ENCODE results near the gene TUBA4A. TPM values are rescaled to one million over a fixed set of nuclear protein-coding genes. Genes with fewer than 3 reads are reported as not detected.
A peak's percentile ranks its signal among the peaks of the same experiment; 100 is the strongest.
"Not testable (repeated sequence)": the region's sequence is repeated elsewhere in the genome, so short reads cannot be mapped to it uniquely, and the experiment has no call there.

TUBA4A gene
- total RNA-seq, 4 donors from 2014 or later = 351 to 797 (median 386) TPM

DNA sequence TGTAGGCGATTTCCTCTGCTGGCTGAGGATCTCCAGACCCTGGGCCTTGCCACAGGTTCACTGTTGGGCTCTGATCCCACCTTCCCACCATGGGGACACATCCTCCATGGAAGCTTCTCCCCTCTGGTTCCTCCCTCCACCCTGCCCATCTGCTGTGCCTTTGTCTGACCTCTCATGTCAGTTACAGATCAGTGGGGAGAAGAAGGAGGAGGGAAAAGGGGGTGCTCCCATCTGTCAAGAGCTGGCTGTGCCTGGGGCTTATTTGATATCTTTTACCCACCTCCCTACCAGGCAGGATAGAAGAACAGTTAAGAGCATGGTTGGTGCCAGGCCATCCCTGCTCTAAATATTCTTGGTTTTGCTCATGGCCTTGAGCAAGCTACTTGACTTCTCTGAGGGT is 13.2 kb upstream of the TUBA4A start:
- ATAC-seq = no peak
- H3K9me3 ChIP-seq = no peaks in the 10 kb centered on the region
- no peak overlapping the region for H3K4me3 ChIP-seq
- H3K27me3 ChIP-seq = no peaks in the 10 kb centered on the region
- in situ Hi-C loops (cut with MboI; ENCODE audit: low sequenced_read_pairs in 4 of 4) = no loop called here
- intact Hi-C loops (cut with DNase I; ENCODE audit: low total_unique reads) = no loop called here
- no peaks in the 10 kb centered on the region for H3K4me1 ChIP-seq
- no peak for DNase-seq
- H3K36me3 ChIP-seq = no peaks in the 10 kb centered on the region
- no peak overlapping the region for H3K27ac ChIP-seq
- TF ChIP-seq, protein P1, sequence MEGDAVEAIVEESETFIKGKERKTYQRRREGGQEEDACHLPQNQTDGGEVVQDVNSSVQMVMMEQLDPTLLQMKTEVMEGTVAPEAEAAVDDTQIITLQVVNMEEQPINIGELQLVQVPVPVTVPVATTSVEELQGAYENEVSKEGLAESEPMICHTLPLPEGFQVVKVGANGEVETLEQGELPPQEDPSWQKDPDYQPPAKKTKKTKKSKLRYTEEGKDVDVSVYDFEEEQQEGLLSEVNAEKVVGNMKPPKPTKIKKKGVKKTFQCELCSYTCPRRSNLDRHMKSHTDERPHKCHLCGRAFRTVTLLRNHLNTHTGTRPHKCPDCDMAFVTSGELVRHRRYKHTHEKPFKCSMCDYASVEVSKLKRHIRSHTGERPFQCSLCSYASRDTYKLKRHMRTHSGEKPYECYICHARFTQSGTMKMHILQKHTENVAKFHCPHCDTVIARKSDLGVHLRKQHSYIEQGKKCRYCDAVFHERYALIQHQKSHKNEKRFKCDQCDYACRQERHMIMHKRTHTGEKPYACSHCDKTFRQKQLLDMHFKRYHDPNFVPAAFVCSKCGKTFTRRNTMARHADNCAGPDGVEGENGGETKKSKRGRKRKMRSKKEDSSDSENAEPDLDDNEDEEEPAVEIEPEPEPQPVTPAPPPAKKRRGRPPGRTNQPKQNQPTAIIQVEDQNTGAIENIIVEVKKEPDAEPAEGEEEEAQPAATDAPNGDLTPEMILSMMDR (IDR thresholded peaks at IDR 0.05 in 4 of 5, conservative IDR thresholded peaks at IDR 0.05 in 1 of 5) = no peak

DNA sequence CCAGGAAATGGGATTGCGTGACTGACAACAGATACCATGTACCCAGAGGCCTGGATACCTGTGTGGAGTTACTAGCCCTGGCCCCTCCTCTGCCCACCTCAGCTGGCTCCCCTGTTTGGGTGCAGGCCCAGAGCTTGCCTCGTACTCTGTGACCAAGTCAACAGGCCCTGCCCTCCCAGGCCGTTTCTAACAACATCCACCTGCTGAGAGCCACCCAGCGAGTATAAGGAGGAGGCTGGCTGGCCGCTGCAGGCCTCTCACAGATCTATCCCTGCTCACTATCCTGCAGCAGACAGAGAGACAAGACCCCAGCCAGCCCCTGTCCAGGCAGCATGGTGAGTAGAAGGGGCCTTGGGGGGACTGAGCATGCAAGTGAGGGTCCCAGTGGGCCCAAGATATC is 12.5 kb upstream of the TUBA4A start:
- no peak for ATAC-seq
- no peak for DNase-seq
- Histone ChIP-seq H3K27ac (no peak overlapping the region), H3K9me3 (no peaks in the 10 kb centered on the region), H3K4me1 (no peaks in the 10 kb centered on the region), H3K27me3 (no peaks in the 10 kb centered on the region), H3K4me3 (no peak overlapping the region), H3K36me3 (no peaks in the 10 kb centered on the region)
- intact Hi-C loops (cut with DNase I; ENCODE audit: low total_unique reads) (no loop called here), in situ Hi-C loops (cut with MboI; ENCODE audit: low sequenced_read_pairs in 4 of 4) (no loop called here)
- TF ChIP-seq, protein P1 (IDR thresholded peaks at IDR 0.05 in 4 of 5, conservative IDR thresholded peaks at IDR 0.05 in 1 of 5) = no peak
- TF ChIP-seq POLR2A (IDR thresholded peaks at IDR 0.05) = no peak

DNA sequence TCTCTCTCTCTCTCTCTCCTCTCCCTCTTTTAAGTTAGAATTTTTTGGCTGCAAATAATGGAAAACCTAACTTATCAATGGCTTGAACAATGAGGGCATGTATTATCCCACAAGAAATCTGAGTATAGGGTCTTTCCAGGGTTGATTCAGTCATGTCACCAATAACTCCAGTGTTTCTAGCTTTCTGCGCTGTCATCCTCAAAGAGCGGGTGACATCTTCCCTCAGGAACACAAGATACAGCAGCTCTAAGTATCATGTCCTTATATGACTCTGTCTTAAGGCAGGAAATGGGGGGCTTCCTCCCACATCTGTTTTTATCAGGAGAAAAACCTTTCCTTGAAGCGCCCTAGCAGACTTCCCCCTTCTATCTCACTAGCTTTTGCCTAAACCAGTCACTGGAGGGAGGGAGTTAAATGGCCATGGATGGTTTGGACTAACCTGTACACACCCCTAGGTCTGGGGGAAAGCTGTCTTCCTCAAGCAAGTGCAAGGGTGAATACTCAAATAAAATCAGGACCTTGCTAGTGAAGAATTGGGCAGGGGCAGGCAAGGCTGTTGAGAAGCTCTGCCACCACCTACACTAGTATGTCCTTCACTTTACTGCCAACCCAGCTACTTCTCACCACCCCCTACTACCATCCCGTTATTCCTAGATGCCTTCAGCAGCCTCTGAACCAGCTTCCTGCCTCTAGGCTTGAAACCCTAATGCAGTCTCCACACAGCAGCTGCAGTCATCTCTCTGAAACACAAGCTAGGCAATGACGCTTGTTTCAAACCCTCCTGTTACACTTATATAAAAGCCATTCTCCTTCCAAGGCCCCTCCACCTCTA is 7.5 kb upstream of the TUBA4A start:
- no peak for DNase-seq
- Histone ChIP-seq H3K27ac (no peak overlapping the region), H3K36me3 (no peaks in the 10 kb centered on the region), H3K9me3 (no peaks in the 10 kb centered on the region), H3K4me1 (no peaks in the 10 kb centered on the region), H3K27me3 (no peaks in the 10 kb centered on the region), H3K4me3 (no peak overlapping the region)
- in situ Hi-C loops (cut with MboI; ENCODE audit: low sequenced_read_pairs in 4 of 4) (no loop called here), intact Hi-C loops (cut with DNase I; ENCODE audit: low total_unique reads) (no loop called here)
- TF ChIP-seq, protein P1 (IDR thresholded peaks at IDR 0.05 in 4 of 5, conservative IDR thresholded peaks at IDR 0.05 in 1 of 5) = no peak
- TF ChIP-seq POLR2A (IDR thresholded peaks at IDR 0.05) = no peak
- ATAC-seq = no peak

DNA sequence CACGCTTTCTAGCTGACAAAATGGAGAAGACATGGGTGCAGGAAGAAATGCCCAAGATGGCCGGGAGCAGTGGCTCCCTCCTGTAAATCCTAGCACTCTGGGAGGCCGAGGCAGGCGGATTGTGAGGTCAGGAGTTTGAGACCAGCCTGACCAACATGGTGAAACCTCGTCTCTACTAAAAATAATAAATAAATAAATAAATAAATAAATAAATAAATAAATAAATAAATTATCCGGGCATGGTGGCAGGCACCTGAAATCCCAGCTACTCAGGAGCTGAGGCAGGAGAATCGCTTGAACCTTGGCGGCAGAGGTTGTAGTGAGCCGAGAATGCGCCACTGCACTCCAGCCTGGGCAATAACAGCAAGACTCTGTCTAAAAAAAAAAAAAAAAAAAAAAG is 5.2 kb upstream of the TUBA4A start:
- intact Hi-C loops (cut with DNase I; ENCODE audit: low total_unique reads); ATAC-seq; H3K27me3 ChIP-seq; H3K9me3 ChIP-seq; DNase-seq; H3K4me3 ChIP-seq; H3K36me3 ChIP-seq; H3K27ac ChIP-seq; in situ Hi-C loops (cut with MboI; ENCODE audit: low sequenced_read_pairs in 4 of 4); H3K4me1 ChIP-seq: not testable (repeated sequence)

DNA sequence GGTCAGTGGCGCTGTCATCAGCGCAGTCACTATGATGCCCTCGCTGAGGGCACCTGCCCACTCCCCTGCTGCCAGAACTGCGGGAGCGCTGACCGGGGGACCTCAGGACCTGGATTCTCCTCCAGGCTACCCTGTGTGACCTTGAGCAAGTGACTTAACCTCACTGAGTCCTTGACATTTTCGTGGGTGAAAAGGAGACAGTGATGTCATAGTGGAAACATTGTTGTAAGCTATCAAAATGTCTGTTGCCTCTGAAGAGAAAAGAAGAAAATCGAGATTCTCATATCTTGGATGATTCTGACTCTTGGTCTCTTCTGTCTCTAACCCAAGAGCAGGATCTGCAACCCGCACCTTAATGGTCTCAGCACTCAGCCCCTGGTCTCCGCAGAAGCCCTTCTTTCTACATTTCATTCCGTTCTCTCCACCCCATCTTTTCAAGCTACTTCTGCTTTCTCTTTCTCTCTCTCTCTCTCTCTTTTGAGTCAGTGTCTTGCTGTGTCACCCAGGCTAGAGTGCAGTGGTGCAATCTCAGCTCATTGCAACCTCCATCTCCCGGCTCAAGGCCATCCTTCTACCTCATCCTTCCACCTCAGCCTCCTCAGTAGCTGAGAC is 978 bp upstream of the TUBA4A start:
- H3K27ac ChIP-seq = peak overlapping the region; percentile 91 to 99 (median 96)
- TF ChIP-seq, protein P1 (IDR thresholded peaks at IDR 0.05 in 4 of 5, conservative IDR thresholded peaks at IDR 0.05 in 1 of 5) = no peak
- peak in 1 of 2 donors; percentile 58 for TF ChIP-seq POLR2A (IDR thresholded peaks at IDR 0.05)
- DNase-seq (no peak), ATAC-seq (no peak)
- H3K27me3 ChIP-seq = no peaks in the 10 kb centered on the region
- intact Hi-C loops (cut with DNase I; ENCODE audit: low total_unique reads) = loop anchor here (2.0 to 5.0 kb wide), 2 partner anchors 40 to 257 kb away; no protein-coding TSS in a partner anchor
- in situ Hi-C loops (cut with MboI; ENCODE audit: low sequenced_read_pairs in 4 of 4) = no loop called here
- H3K36me3 ChIP-seq = peaks cover 0 to 19% of the 10 kb centered on the region in 2 donors
- no peaks in the 10 kb centered on the region for H3K9me3 ChIP-seq
- peak overlapping the region; percentile 68 to 88 (median 76) for H3K4me3 ChIP-seq
- peaks cover 29 to 46% of the 10 kb centered on the region in 2 donors for H3K4me1 ChIP-seq

Measured in gastrocnemius medialis (tissue), 4 donors.